ENCODE data around the gene SNRNP25. TPM values are rescaled to one million over a fixed set of nuclear protein-coding genes. Genes with fewer than 3 reads are reported as not detected.

Gene SNRNP25
- total RNA-seq, 1 donor = 15.8 TPM

- TF ChIP-seq CTCF (IDR thresholded peaks at IDR 0.05; ENCODE audit: insufficient read depth, low read length) = no peak
- peak; percentile 78 for DNase-seq (ENCODE audit: low read depth)
- peak overlapping the region; percentile 80 for H3K4me3 ChIP-seq (ENCODE audit: low read depth, low read length)
These were observed 23.7 kb downstream of the SNRNP25 start for GRCh38 chr16:77273-77806.

- peak; percentile 78 for DNase-seq (ENCODE audit: low read depth)
- H3K4me3 ChIP-seq (ENCODE audit: low read depth, low read length) = peak within 1 kb of the TSS; percentile 80
- no peak for TF ChIP-seq CTCF (IDR thresholded peaks at IDR 0.05; ENCODE audit: insufficient read depth, low read length)
These were observed 24.3 kb downstream of the SNRNP25 start, which contains the start of gene MPG for GRCh38 chr16:77807-78443. TSS of gene MPG (plus strand) at chr16:78225. CDS start at chr16:78310, 85 bp downstream.

GRCh38 chr16:78444-79150 lies 25.0 kb downstream of the SNRNP25 start:
- H3K4me3 ChIP-seq (ENCODE audit: low read depth, low read length) = peak overlapping the region; percentile 80
- peak; percentile 69 for DNase-seq (ENCODE audit: low read depth)
- no peak for TF ChIP-seq CTCF (IDR thresholded peaks at IDR 0.05; ENCODE audit: insufficient read depth, low read length)

GRCh38 chr16:79151-80054 lies 25.8 kb downstream of the SNRNP25 start:
- TF ChIP-seq CTCF (IDR thresholded peaks at IDR 0.05; ENCODE audit: insufficient read depth, low read length) = no peak
- DNase-seq (ENCODE audit: low read depth) = no peak
- peak overlapping the region; percentile 80 for H3K4me3 ChIP-seq (ENCODE audit: low read depth, low read length)

GRCh38 chr16:83060-83603 lies 29.5 kb downstream of the SNRNP25 start:
- TF ChIP-seq CTCF (IDR thresholded peaks at IDR 0.05; ENCODE audit: insufficient read depth, low read length) = no peak
- no peak overlapping the region for H3K4me3 ChIP-seq (ENCODE audit: low read depth, low read length)
- no peak for DNase-seq (ENCODE audit: low read depth)
